Vagina (tissue), 2 donors: ENCODE data around the gene OLFML2B.

Experiments
- CTCF ChIP-seq, 3 experiments: fragments of 450-650 bp in 2 of 3; fragments of 200-600 bp in 1 of 3; sonication (generic) in 1 of 3; IDR thresholded peaks; one replicate each; pipeline ENCODE4 v1.5.1; 2017 to 2019; ENCODE audit warnings: antibody characterized with exemption in 3 of 3, mild to moderate bottlenecking in 2 of 3, moderate library complexity in 2 of 3
- POLR2A ChIP-seq, 2 donors: fragments of 450-650 bp; IDR thresholded peaks; one replicate each; pipeline ENCODE4 v1.6.1; 2017; ENCODE audit warnings: antibody characterized with exemption in 2 of 2, mild to moderate bottlenecking in 2 of 2, moderate library complexity in 2 of 2
- POLR2AphosphoS5 ChIP-seq, 2 donors: sonication (generic); formaldehyde crosslinking; IDR thresholded peaks; one replicate each; pipeline ENCODE4 v1.9.0; 2017; ENCODE audit warnings: antibody characterized with exemption in 2 of 2, mild to moderate bottlenecking in 2 of 2, low read depth in 1 of 2; ENCODE audit not compliant: insufficient read depth in 1 of 2

DNA sequence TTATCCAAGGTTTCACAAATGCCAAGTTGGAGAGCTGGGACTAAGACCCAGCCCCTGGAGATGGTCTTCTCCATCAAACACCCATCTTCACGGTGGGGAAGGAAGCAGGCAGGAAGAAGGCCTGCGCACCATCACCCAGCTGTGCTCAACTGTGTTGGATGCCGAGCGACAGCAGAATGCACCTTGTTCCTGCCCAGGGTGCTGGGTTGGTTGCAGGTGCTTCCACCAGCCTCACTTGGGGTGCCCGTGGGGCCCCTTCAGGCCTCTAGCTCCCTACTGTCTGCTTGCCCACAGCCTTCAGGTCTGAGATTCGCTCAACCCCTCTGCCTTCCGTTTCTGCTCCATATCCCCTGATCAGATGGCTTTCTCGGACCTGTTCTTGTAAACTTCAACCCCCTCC is 42.5 kb downstream of the OLFML2B start:
- no peak for TF ChIP-seq POLR2A (IDR thresholded peaks at IDR 0.05)
- no peak for TF ChIP-seq CTCF (IDR thresholded peaks at IDR 0.05)
- no peak for TF ChIP-seq POLR2AphosphoS5 (IDR thresholded peaks at IDR 0.05; ENCODE audit: insufficient read depth in 1 of 2, low read depth in 1 of 2)
